CD4-positive, alpha-beta T cell (primary cell): Measurements from ENCODE around the gene REXO2. TPM values are rescaled to one million over a fixed set of nuclear protein-coding genes. Genes with fewer than 3 reads are reported as not detected.

Experiments used
- ATAC-seq: fragments of 200-7000 bp; cut with Tn5 transposase; one replicate; pipeline ENCODE4 v1.10.0; 2022; ENCODE audit warnings: mild to moderate bottlenecking; ENCODE audit not compliant: poor library complexity
- CTCF ChIA-PET: fragments of 350-600 bp; sonication (Branson Sonifier 250); formaldehyde crosslinking; loops from one replicate; lab custom pipeline; 2021; ENCODE audit warnings: antibody characterized with exemption, inconsistent platforms; lab: Charles Lee
- POLR2A ChIA-PET: fragments of 350-600 bp; sonication (Branson Sonifier 250); formaldehyde crosslinking; loops from one replicate; lab custom pipeline; 2021; ENCODE audit warnings: antibody characterized with exemption, inconsistent platforms; lab: Charles Lee
- DNase-seq, 14 experiments: peaks; one replicate each; pipeline ENCODE4 v3.0.0-alpha.2; 2013 to 2020; ENCODE audit warnings: mixed read lengths in 2 of 14
- H3K27ac ChIP-seq, 2 donors: one replicate each; pipeline versions ENCODE4 v1.5.1 to v1.7.0; 2013; ENCODE audit warnings: low read length in 2 of 2, low read depth in 1 of 2, mild to moderate bottlenecking in 1 of 2
- H3K27me3 ChIP-seq, 2 experiments: 1 replicate in 1 of 2; 2 replicates in 1 of 2; pipeline versions ENCODE4 v1.6.1 to v1.7.0; 2013; ENCODE audit warnings: low read length in 2 of 2, control low read depth in 1 of 2, mild to moderate bottlenecking in 1 of 2, moderate library complexity in 1 of 2; ENCODE audit not compliant: insufficient read depth in 2 of 2, control insufficient read depth in 1 of 2
- H3K36me3 ChIP-seq: one replicate; pipeline ENCODE4 v1.6.1; 2013; ENCODE audit warnings: low read length, control low read depth; ENCODE audit not compliant: insufficient read depth
- H3K4me1 ChIP-seq: one replicate; pipeline ENCODE4 v1.6.1; 2013; ENCODE audit warnings: low read length, control low read depth; ENCODE audit not compliant: insufficient read depth
- H3K4me3 ChIP-seq: one replicate; pipeline ENCODE4 v1.5.1; 2013; ENCODE audit warnings: mild to moderate bottlenecking, low read length, moderate library complexity
- H3K9me3 ChIP-seq, 2 experiments: 1 replicate in 1 of 2; 2 replicates in 1 of 2; pipeline versions ENCODE4 v1.6.1 to v1.7.0; 2013; ENCODE audit warnings: low read length in 2 of 2, mild to moderate bottlenecking in 2 of 2, control low read depth in 1 of 2, moderate library complexity in 1 of 2; ENCODE audit not compliant: control insufficient read depth in 1 of 2, insufficient read depth in 1 of 2
- H3K27ac Mint-ChIP-seq: one replicate; pipeline ENCODE4 v1.8.0; 2020; ENCODE audit warnings: mixed read lengths
- H3K27me3 Mint-ChIP-seq: one replicate; pipeline ENCODE4 v1.8.0; 2021; ENCODE audit warnings: mixed read lengths
- H3K36me3 Mint-ChIP-seq: one replicate; pipeline ENCODE4 v1.8.0; 2021; ENCODE audit warnings: low read depth, mixed read lengths
- H3K4me1 Mint-ChIP-seq: one replicate; pipeline ENCODE4 v1.8.0; 2021; ENCODE audit warnings: low read depth, mixed read lengths
- H3K4me3 Mint-ChIP-seq: one replicate; pipeline ENCODE4 v1.8.0; 2020; ENCODE audit warnings: mild to moderate bottlenecking, mixed read lengths
- H3K9me3 Mint-ChIP-seq: one replicate; pipeline ENCODE4 v1.8.0; 2020; ENCODE audit warnings: mixed read lengths
- intact Hi-C, 2 experiments: fragments of 100-400 bp; cut with DNase I in 1 of 2; cut with micrococcal nuclease in 1 of 2; formaldehyde crosslinking; loops; one replicate each; pipeline versions ENCODE4 v1.15.1 to v1.9.0; 2023 to 2025; cut with DNase I, micrococcal nuclease
- total RNA-seq, 174 experiments: library from RNA in 2 of 174; stranded (reverse) in 2 of 174; gene quantifications; one replicate each; pipeline ENCODE4 v1.2.3 and lab custom pipeline; 2021 to 2026
- TF ChIP-seq, protein P1 (sequence below): fragments of 200-600 bp; IDR thresholded peaks from one replicate; pipeline ENCODE4 v1.8.0; 2022; ENCODE audit warnings: antibody characterized with exemption, mild to moderate bottlenecking

The REXO2 gene
- total RNA-seq, 2 experiments from 2014 or later = 17.3 to 20.6 TPM

DNA sequence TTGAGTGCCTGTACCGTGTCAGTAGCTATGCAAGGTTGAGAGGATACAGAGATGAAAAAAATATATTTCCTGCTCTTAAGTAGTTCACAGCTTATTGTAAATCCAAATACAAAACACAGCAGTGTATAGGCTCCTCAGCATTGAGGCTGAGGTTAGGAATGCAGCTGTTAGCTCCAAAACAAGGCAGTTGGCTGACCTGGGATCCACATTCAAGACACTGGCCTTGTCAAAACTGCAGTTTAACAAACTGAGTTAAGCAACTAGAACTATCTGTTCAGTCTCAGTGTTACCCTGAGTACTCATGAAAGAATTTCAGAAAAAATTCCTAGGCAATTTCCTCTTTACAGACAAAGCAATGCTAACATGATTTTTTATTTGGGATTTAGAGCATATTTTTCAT, 42.8 kb downstream of the REXO2 start:
- no peaks in the 10 kb centered on the region for H3K9me3 ChIP-seq
- Mint-ChIP-seq H3K27me3 (no peaks in the 10 kb centered on the region), H3K36me3 (no peaks in the 10 kb centered on the region), H3K27ac (no peak overlapping the region), H3K4me3 (no peak overlapping the region), H3K4me1 (no peaks in the 10 kb centered on the region), H3K9me3 (no peaks in the 10 kb centered on the region)
- no peak overlapping the region for H3K27ac ChIP-seq
- no peaks in the 10 kb centered on the region for H3K4me1 ChIP-seq
- no peaks in the 10 kb centered on the region for H3K27me3 ChIP-seq
- no peak for DNase-seq
- intact Hi-C loops = no loop called here
- POLR2A ChIA-PET = no interaction called here
- ATAC-seq = no peak
- CTCF ChIA-PET = no interaction called here
- TF ChIP-seq, protein P1, sequence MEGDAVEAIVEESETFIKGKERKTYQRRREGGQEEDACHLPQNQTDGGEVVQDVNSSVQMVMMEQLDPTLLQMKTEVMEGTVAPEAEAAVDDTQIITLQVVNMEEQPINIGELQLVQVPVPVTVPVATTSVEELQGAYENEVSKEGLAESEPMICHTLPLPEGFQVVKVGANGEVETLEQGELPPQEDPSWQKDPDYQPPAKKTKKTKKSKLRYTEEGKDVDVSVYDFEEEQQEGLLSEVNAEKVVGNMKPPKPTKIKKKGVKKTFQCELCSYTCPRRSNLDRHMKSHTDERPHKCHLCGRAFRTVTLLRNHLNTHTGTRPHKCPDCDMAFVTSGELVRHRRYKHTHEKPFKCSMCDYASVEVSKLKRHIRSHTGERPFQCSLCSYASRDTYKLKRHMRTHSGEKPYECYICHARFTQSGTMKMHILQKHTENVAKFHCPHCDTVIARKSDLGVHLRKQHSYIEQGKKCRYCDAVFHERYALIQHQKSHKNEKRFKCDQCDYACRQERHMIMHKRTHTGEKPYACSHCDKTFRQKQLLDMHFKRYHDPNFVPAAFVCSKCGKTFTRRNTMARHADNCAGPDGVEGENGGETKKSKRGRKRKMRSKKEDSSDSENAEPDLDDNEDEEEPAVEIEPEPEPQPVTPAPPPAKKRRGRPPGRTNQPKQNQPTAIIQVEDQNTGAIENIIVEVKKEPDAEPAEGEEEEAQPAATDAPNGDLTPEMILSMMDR = no peak
- no peaks in the 10 kb centered on the region for H3K36me3 ChIP-seq
- no peak overlapping the region for H3K4me3 ChIP-seq

DNA sequence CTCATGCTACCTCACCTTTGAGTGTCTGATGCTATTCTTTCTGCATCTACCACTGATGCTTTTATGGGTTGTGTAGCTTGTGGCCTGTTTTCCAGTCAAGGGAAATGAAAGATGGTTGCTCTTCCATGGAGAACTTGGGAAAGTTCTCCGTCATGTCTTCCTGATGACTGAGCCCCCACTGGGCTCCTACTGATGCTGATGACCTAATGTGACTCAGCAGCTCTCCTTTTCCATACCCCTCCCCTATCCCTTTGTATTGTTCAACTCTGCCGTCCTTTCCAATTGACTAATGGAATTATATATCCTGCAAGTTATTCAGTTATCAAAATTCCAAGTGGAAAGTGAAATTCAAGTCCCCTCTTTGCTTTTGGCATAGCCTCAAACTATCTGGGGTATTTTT, 44.7 kb downstream of the REXO2 start:
- Histone ChIP-seq H3K4me3 (no peak overlapping the region), H3K27ac (no peak overlapping the region), H3K4me1 (no peaks in the 10 kb centered on the region), H3K27me3 (no peaks in the 10 kb centered on the region), H3K36me3 (no peaks in the 10 kb centered on the region), H3K9me3 (no peaks in the 10 kb centered on the region)
- peaks cover 4% of the 10 kb centered on the region for H3K36me3 Mint-ChIP-seq
- H3K27me3 Mint-ChIP-seq = no peaks in the 10 kb centered on the region
- H3K9me3 Mint-ChIP-seq = peaks cover 3% of the 10 kb centered on the region
- intact Hi-C loops = no loop called here
- H3K27ac Mint-ChIP-seq = no peak overlapping the region
- no peak overlapping the region for H3K4me3 Mint-ChIP-seq
- POLR2A ChIA-PET = no interaction called here
- CTCF ChIA-PET = no interaction called here
- no peaks in the 10 kb centered on the region for H3K4me1 Mint-ChIP-seq
- ATAC-seq = no peak
- TF ChIP-seq, protein P1 = no peak
- no peak for DNase-seq

DNA sequence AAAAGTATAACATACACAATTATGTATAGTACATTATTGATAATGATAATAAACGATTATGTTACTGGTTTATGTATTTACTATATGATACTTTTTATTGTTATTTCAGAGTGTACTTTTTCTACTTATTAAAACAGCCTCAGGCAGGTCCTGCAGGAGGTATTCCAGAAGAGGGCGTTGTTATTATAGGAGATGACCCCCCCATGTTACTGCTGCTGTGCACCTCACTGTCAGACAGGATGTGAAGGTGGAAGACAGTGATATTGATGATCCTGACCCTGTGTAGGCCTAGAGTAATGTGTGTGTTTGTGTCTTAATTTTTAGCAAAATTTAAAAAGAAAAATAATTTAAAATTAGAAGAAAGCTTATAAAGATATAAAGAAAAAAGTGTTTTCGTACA, 57.6 kb downstream of the REXO2 start:
- Mint-ChIP-seq H3K27ac (no peak overlapping the region), H3K27me3 (peaks cover 5% of the 10 kb centered on the region), H3K4me1 (no peaks in the 10 kb centered on the region), H3K36me3 (no peaks in the 10 kb centered on the region), H3K9me3 (peaks cover 2% of the 10 kb centered on the region), H3K4me3 (no peak overlapping the region)
- no peak overlapping the region for H3K27ac ChIP-seq
- no peaks in the 10 kb centered on the region for H3K27me3 ChIP-seq
- intact Hi-C loops = no loop called here
- CTCF ChIA-PET = interaction anchor here (1.4 kb wide), 1 partner anchor 9 kb away, joined by 3 read pairs; no protein-coding TSS in a partner anchor
- DNase-seq (no peak), ATAC-seq (no peak)
- POLR2A ChIA-PET = no interaction called here
- H3K36me3 ChIP-seq = no peaks in the 10 kb centered on the region
- H3K4me1 ChIP-seq = no peaks in the 10 kb centered on the region
- H3K4me3 ChIP-seq = no peak overlapping the region
- peaks cover 0 to 4% of the 10 kb centered on the region in 2 experiments for H3K9me3 ChIP-seq
- TF ChIP-seq, protein P1 = no peak
